Ovary (tissue), 3 donors: ENCODE results near the gene BAZ2B.

ENCODE experiments used
- CTCF ChIP-seq, 3 donors: fragments of 450-650 bp in 2 of 3; fragments of 200-600 bp in 1 of 3; IDR thresholded peaks; one replicate each; pipeline versions ENCODE4 v1.5.1 to v1.8.0; 2016 to 2022; ENCODE audit warnings: antibody characterized with exemption in 3 of 3, mild to moderate bottlenecking in 1 of 3
- EP300 ChIP-seq: sonication (generic); formaldehyde crosslinking; IDR thresholded peaks from one replicate; pipeline ENCODE4 v1.6.1; 2017; ENCODE audit warnings: antibody characterized with exemption
- POLR2A ChIP-seq: fragments of 450-650 bp; IDR thresholded peaks from one replicate; pipeline ENCODE4 v1.6.1; 2017; ENCODE audit warnings: antibody characterized with exemption, mild to moderate bottlenecking, moderate library complexity
- donor health status: DM: no; HTN: no; CAD: no.

DNA sequence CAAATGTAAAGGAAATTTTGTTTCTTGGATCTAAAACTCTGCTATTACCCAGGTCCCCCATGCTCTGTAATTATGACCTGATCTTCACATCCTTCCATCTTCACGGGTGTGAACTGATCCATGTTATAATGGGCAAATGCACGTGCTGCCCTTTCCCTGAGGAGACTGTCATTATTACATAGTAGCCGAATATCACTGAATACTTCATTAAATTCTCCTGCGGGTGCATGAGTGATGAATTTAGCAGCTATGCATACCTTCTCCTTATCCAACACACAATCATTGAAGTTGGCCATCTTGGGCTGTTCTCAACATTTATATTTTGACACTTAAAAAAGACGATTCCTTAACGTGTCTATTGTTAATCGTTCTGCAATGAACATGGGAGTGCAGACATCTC, 153.4 kb downstream of the BAZ2B start:
- no peak for TF ChIP-seq CTCF (IDR thresholded peaks at IDR 0.05)
- no peak for TF ChIP-seq POLR2A
- TF ChIP-seq EP300, result no peak
